ENCODE results near the gene ALDH1L1. TPM values are rescaled to one million over a fixed set of nuclear protein-coding genes. Genes with fewer than 3 reads are reported as not detected.

The ALDH1L1 gene
- total and polyA plus RNA-seq, 2 of the 4 experiments (the other 2 are of a cell fraction): not detected

DNA sequence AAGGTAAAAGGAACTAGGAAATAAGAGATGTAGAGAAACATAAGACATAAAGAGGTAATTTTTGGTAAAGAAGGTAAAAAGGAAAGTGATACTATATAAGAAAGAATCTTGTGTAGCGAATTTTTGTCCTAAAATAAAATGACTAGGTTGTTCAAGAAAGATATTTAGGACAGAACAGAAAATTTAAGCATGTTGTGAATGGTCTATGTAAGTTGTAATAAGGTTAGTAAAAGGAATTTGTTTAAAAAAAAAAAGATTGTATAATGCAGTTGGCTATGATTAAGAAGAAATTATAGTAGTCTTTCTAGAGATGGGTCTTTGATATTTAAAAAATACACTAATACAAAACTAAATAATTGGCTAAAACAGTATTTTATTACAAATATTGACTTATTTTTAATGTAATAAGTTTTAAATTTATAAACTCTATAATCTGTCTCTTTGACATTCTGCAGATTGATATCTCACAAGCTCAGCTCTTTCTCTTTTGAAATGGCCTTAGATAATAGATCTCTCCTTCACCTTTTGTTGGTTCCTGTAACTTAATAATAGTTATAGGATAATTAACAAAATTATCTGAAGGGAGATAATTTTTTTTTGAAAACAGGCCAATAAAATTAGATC is 92.7 kb downstream of the ALDH1L1 start:
- dilution Hi-C loops (cut with HindIII; ENCODE audit: low sequenced_read_pairs, unreplicated experiment) (no loop called here), in situ Hi-C loops (cut with MboI; ENCODE audit: low sequenced_read_pairs) (no loop called here), intact Hi-C loops (cut with micrococcal nuclease) (no loop called here)
- Histone ChIP-seq H3K27ac (ENCODE audit: insufficient read depth, low read length) (no peak overlapping the region), H3K4me2 (ENCODE audit: low read depth, low read length) (no peak overlapping the region), H3K9me3 (ENCODE audit: control insufficient read depth, insufficient read depth, low read length) (peaks cover 8% of the 10 kb centered on the region; the same call in 1 of the 2 replicates), H4K91ac (ENCODE audit: insufficient read depth, low read depth, low read length) (no peak overlapping the region), H3K56ac (ENCODE audit: extremely low read depth, insufficient read depth, low read length) (no peak overlapping the region), H3K23ac (ENCODE audit: low read depth, low read length) (no peak overlapping the region), H3K4ac (ENCODE audit: low read depth, low read length) (no peak overlapping the region), H2BK20ac (ENCODE audit: low read depth, low read length) (no peak overlapping the region), H2AFZ (replicated peaks; ENCODE audit: low read length, poor library complexity) (no peak overlapping the region), H3K18ac (ENCODE audit: low read depth, low read length) (no peak overlapping the region), H3K9me1 (ENCODE audit: insufficient read depth, low read length) (no peaks in the 10 kb centered on the region), H4K5ac (ENCODE audit: low read depth, low read length) (no peak overlapping the region), H4K8ac (ENCODE audit: low read depth in 2 of 2, low read length in 2 of 2) (no peak overlapping the region), H4K20me1 (ENCODE audit: insufficient read depth, low read length) (no peaks in the 10 kb centered on the region), H2BK120ac (ENCODE audit: low read depth, low read length) (no peak overlapping the region), H2BK15ac (ENCODE audit: low read depth, low read length) (no peak overlapping the region), H3K9ac (ENCODE audit: low read depth, low read length) (no peak overlapping the region), H3K4me3 (ENCODE audit: insufficient read depth, low read depth, low read length) (no peak overlapping the region), H3K36me3 (ENCODE audit: control insufficient read depth, insufficient read depth, low read length) (no peaks in the 10 kb centered on the region), H3K27me3 (ENCODE audit: control insufficient read depth, insufficient read depth, low read length) (no peaks in the 10 kb centered on the region), H2AK5ac (ENCODE audit: low read depth, low read length) (no peak overlapping the region), H3K14ac (replicated peaks; ENCODE audit: low read depth, low read length) (no peak overlapping the region), H3K4me1 (ENCODE audit: control insufficient read depth, insufficient read depth, low read length) (no peaks in the 10 kb centered on the region), H2BK5ac (ENCODE audit: low read depth, low read length, poor library complexity, severe bottlenecking) (no peak overlapping the region), H2AK9ac (replicated peaks; ENCODE audit: low read depth, low read length, poor library complexity) (no peak overlapping the region), H3K79me1 (ENCODE audit: low read depth in 1 of 2, low read length in 2 of 2) (peaks cover 0 to 3% of the 10 kb centered on the region in 2 experiments; a peak in 1 of 4 replicates)
- ATAC-seq (ENCODE audit: low read depth) (no peak), DNase-seq (no peak)
- no CpG with 5 or more reads among the region's 1 CpG for WGBS, 2 experiments (ENCODE audit: extremely low coverage in 2 of 2, insufficient read length in 1 of 2)
- ChIA-PET POLR2A (ENCODE audit: unreplicated experiment) (interaction anchor here (0.6 kb wide), 1 partner anchor 561 kb away, joined by 3 read pairs; no protein-coding TSS in a partner anchor), CTCF (no interaction called here)
- TF ChIP-seq MXI1 (IDR thresholded peaks at IDR 0.05; ENCODE audit: borderline replicate concordance, low read depth, low read length): no peak
- TF ChIP-seq, protein P1, sequence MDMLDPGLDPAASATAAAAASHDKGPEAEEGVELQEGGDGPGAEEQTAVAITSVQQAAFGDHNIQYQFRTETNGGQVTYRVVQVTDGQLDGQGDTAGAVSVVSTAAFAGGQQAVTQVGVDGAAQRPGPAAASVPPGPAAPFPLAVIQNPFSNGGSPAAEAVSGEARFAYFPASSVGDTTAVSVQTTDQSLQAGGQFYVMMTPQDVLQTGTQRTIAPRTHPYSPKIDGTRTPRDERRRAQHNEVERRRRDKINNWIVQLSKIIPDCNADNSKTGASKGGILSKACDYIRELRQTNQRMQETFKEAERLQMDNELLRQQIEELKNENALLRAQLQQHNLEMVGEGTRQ (IDR thresholded peaks at IDR 0.05; ENCODE audit: low read depth, low read length): no peak
- TF ChIP-seq CHD1 (IDR thresholded peaks at IDR 0.05; ENCODE audit: low read depth, low read length): no peak
- TF ChIP-seq NFE2L2 (IDR thresholded peaks at IDR 0.05; ENCODE audit: low read depth, low read length): no peak
- TF ChIP-seq CEBPB (IDR thresholded peaks at IDR 0.05; ENCODE audit: low read depth, low read length): no peak
- no peak for TF ChIP-seq FOS (IDR thresholded peaks at IDR 0.05; ENCODE audit: low read depth, low read length)
- no peak for TF ChIP-seq BHLHE40 (IDR thresholded peaks at IDR 0.05; ENCODE audit: low read depth, low read length)
- TF ChIP-seq RAD21 (IDR thresholded peaks at IDR 0.05; ENCODE audit: low read length): no peak
- TF ChIP-seq SMC3 (IDR thresholded peaks at IDR 0.05; ENCODE audit: low read depth, low read length): no peak
- no peak for TF ChIP-seq RCOR1 (IDR thresholded peaks at IDR 0.05; ENCODE audit: insufficient replicate concordance, low read length)
- TF ChIP-seq MAZ (IDR thresholded peaks at IDR 0.05; ENCODE audit: borderline replicate concordance, low read depth, low read length): no peak
- no peak for TF ChIP-seq RFX5 (IDR thresholded peaks at IDR 0.05; ENCODE audit: low read depth, low read length)
- TF ChIP-seq, protein P2, sequence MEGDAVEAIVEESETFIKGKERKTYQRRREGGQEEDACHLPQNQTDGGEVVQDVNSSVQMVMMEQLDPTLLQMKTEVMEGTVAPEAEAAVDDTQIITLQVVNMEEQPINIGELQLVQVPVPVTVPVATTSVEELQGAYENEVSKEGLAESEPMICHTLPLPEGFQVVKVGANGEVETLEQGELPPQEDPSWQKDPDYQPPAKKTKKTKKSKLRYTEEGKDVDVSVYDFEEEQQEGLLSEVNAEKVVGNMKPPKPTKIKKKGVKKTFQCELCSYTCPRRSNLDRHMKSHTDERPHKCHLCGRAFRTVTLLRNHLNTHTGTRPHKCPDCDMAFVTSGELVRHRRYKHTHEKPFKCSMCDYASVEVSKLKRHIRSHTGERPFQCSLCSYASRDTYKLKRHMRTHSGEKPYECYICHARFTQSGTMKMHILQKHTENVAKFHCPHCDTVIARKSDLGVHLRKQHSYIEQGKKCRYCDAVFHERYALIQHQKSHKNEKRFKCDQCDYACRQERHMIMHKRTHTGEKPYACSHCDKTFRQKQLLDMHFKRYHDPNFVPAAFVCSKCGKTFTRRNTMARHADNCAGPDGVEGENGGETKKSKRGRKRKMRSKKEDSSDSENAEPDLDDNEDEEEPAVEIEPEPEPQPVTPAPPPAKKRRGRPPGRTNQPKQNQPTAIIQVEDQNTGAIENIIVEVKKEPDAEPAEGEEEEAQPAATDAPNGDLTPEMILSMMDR (conservative IDR thresholded peaks at IDR 0.05; ENCODE audit: low read depth, low read length): no peak
- no TSS peak for BruUV-seq (replicated peaks)
